T-helper 2 cell treated with Interferon-gamma antibody and Interleukin-4, amounts not matched to agents 5 μg/mL and 100 μg/mL, for 36 hours (primary cell): ENCODE measurements around the gene PYCR2.
"Not testable (repeated sequence)": the region's sequence is repeated elsewhere in the genome, so short reads cannot be mapped to it uniquely, and the experiment has no call there.

Experiments used
- DNase-seq: peaks from one replicate; pipeline ENCODE4 v3.0.0; 2021; ENCODE audit warnings: low spot score
- H3K27ac Mint-ChIP-seq: one replicate; pipeline ENCODE4 v1.8.0; 2021; ENCODE audit warnings: mild to moderate bottlenecking, mixed read lengths
- H3K27me3 Mint-ChIP-seq: one replicate; pipeline ENCODE4 v1.8.0; 2021; ENCODE audit warnings: low read depth, mixed read lengths
- H3K36me3 Mint-ChIP-seq: one replicate; pipeline ENCODE4 v1.8.0; 2021; ENCODE audit warnings: low read depth, mixed read lengths
- H3K4me1 Mint-ChIP-seq: one replicate; pipeline ENCODE4 v1.8.0; 2021; ENCODE audit warnings: low read depth, mixed read lengths
- H3K4me3 Mint-ChIP-seq: one replicate; pipeline ENCODE4 v1.8.0; 2022; ENCODE audit warnings: mild to moderate bottlenecking, moderate library complexity, mixed read lengths
- H3K9me3 Mint-ChIP-seq: one replicate; pipeline ENCODE4 v1.8.0; 2021; ENCODE audit warnings: mixed read lengths

The PYCR2 gene

DNA sequence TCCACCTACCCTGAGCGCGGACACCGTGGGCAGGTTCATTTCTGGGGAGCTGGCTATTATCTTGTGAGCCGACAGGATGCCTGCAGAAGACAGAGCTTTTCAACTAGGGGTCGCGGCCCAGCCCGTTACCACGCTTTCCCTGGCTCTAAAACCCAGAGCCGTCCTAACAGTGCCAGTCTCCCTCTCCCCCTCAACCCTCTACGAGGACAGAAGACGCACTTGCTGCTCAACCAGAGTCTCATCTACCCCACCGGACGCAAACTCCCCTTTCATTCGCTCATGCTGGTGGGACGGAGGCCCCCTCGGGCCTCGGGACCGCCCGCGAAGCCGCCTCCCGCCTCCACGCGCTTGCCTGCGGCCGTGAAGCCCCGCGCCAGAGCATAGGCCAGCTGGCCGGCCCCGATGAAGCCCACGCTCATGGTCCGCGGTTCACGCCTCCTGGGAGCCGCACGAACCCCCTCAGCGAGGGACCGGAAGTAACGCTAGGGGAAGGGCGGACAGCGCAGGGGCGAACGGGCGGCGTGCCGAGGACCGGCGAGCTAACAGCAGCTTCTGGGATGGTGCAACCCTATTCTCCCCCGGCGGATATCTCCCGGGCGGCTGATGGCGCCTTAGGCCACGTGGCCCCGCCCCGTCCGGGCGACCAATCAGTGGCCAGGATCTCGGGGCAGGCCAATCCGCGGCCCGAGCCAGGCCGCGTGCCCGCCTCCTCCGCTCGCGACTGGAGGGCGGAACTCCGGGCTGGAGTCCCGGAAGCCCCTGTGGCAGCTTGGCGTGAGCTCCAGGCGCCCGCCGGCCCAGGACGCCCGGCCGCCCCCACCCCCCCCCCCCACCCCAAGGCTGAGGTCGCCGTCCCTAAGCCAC, at the start of gene PYCR2:
Gene PYCR2, minus strand, starts transcription at position 559 of the 864 bp plus-strand sequence. Its CDS starts 140 bp downstream, at position 419.
- Mint-ChIP-seq H3K4me1 (peaks cover 28% of the 10 kb centered on the region), H3K27ac (peak within 1 kb of the TSS; percentile 92), H3K4me3 (peak within 1 kb of the TSS; percentile 94)

DNA sequence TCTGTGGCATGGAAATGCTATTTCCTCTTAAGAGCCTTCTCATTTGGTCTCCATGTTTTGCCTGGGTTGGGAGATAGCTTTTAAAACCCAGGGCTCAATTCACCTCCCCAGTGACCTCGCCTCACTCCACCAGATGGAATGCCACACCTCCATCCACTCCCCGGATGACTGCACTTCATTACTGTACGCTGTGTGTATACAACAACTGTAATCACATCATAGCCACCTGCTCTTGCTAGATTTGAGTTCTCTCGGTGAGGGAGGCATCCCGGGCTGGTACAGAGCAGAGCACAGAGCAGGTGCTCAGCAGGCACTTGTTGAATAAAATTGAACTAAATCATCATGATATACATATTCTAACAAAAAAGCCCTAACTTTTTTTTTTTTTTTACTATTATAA, 49.1 kb upstream of the PYCR2 start:
- H3K4me1 Mint-ChIP-seq = peaks cover 4% of the 10 kb centered on the region
- no peak for DNase-seq
- H3K27ac Mint-ChIP-seq = no peak overlapping the region
- no peaks in the 10 kb centered on the region for H3K27me3 Mint-ChIP-seq
- no peak overlapping the region for H3K4me3 Mint-ChIP-seq
- H3K36me3 Mint-ChIP-seq = no peaks in the 10 kb centered on the region
- no peaks in the 10 kb centered on the region for H3K9me3 Mint-ChIP-seq

More for the DNA sequence above, at the start of gene PYCR2:
- Mint-ChIP-seq H3K36me3 (peaks cover 32% of the 10 kb centered on the region), H3K9me3 (no peaks in the 10 kb centered on the region), H3K27me3 (no peaks in the 10 kb centered on the region)
- DNase-seq = peak; percentile 96

DNA sequence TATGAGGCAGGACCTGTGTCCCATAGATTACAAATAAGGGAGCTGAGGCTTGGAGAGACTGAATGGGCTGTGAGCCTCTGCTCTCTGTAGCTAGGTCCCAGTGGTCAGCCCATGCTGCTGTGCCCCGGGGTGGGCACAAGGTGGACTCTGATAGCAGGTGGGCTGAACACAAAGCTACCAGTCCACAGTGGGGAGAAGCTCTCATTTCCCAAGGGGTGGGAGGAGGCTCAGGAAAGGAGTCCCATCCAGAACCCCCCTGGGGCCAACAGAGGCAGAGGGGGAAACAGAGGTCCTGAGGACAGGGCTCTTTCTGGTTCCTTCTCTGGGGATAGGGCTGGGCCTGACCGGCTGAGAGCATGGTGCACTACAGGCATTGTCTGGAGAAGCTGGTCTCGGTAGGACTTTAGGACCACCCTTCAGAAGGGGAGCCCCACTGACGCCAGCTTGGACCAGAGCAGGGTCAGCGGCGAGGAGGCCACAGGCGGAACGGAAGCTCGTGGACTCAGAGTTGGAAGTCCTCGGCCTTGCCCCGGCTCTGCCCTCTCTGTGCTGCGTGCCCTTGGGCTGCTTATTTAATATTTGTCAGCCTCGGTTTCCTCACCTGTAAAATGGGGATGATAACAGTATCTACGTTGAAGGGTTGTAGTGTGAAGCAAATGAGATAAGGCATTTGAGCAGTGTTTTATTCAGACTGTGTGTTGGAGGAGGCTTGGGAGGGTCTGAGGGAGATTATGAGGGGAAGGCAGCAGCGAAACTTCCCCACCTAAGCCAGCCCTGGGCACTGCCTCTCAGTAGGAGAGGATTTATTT, 48.5 kb upstream of the PYCR2 start:
- Mint-ChIP-seq H3K9me3 (no peaks in the 10 kb centered on the region), H3K27ac (no peak overlapping the region), H3K36me3 (no peaks in the 10 kb centered on the region), H3K27me3 (no peaks in the 10 kb centered on the region), H3K4me1 (peaks cover 4% of the 10 kb centered on the region), H3K4me3 (no peak overlapping the region)
- no peak for DNase-seq

GRCh38 chr1:225970592-225971157, 46.6 kb upstream of the PYCR2 start:
- not testable (repeated sequence) for H3K4me3 Mint-ChIP-seq, DNase-seq, H3K36me3 Mint-ChIP-seq, H3K9me3 Mint-ChIP-seq, H3K27me3 Mint-ChIP-seq, H3K4me1 Mint-ChIP-seq, H3K27ac Mint-ChIP-seq

GRCh38 chr1:225969751-225970150, 45.7 kb upstream of the PYCR2 start:
- H3K36me3 Mint-ChIP-seq, H3K9me3 Mint-ChIP-seq, H3K4me1 Mint-ChIP-seq, H3K27ac Mint-ChIP-seq, H3K4me3 Mint-ChIP-seq, DNase-seq, H3K27me3 Mint-ChIP-seq: not testable (repeated sequence)

- Mint-ChIP-seq H3K4me3 (no peak overlapping the region), H3K27ac (no peak overlapping the region), H3K27me3 (peaks cover 8% of the 10 kb centered on the region), H3K4me1 (peaks cover 4% of the 10 kb centered on the region), H3K9me3 (no peaks in the 10 kb centered on the region), H3K36me3 (no peaks in the 10 kb centered on the region)
- no peak for DNase-seq
Observed at GRCh38 chr1:225965231-225965630, 41.2 kb upstream of the PYCR2 start.

DNA sequence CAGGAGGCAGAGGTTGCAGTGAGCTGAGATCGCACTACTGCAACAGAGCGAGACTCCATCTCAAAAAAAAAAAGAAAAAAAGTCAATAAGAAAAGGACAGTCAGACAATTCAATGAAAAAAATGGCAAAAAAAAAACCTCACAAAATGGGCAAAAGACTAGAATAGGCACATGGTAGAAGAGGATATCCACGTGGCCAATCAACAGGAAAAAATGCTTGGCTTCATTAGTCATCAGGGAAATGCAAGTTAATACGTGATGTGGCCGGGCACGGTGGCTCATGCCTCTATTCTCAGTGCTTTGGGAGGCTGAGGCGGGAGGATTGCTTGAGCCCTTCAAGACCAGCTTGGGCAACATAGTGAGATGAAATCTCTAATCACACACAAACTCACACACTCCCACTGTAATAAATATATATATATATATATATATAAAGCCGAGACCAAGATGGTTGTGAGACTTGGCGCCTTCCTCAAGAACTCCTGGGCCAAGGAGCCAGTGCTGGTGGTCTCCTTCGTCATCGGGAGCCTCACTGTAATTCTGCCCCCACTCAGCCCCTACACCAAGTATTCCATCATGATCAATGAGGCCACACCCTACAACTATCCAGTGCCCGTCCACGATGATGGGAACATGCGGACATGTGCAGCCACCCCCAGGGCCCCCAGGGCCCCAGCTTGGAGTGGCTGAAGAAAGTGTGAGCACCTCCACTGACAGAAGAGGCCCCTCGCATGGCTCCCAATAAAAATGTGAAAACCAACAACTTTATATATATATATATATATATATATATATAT, 39.9 kb upstream of the PYCR2 start:
- H3K4me1 Mint-ChIP-seq = peaks cover 4% of the 10 kb centered on the region
- H3K9me3 Mint-ChIP-seq = no peaks in the 10 kb centered on the region
- no peaks in the 10 kb centered on the region for H3K36me3 Mint-ChIP-seq
- DNase-seq = no peak
- peaks cover 8% of the 10 kb centered on the region for H3K27me3 Mint-ChIP-seq
- H3K27ac Mint-ChIP-seq = no peak overlapping the region
- H3K4me3 Mint-ChIP-seq = no peak overlapping the region

- Mint-ChIP-seq H3K9me3 (no peaks in the 10 kb centered on the region), H3K36me3 (no peaks in the 10 kb centered on the region), H3K4me1 (peaks cover 4% of the 10 kb centered on the region), H3K27me3 (peaks cover 8% of the 10 kb centered on the region), H3K27ac (no peak overlapping the region), H3K4me3 (no peak overlapping the region)
- peak; percentile 41 for DNase-seq
Observed at GRCh38 chr1:225962440-225962975, 38.5 kb upstream of the PYCR2 start.

DNA sequence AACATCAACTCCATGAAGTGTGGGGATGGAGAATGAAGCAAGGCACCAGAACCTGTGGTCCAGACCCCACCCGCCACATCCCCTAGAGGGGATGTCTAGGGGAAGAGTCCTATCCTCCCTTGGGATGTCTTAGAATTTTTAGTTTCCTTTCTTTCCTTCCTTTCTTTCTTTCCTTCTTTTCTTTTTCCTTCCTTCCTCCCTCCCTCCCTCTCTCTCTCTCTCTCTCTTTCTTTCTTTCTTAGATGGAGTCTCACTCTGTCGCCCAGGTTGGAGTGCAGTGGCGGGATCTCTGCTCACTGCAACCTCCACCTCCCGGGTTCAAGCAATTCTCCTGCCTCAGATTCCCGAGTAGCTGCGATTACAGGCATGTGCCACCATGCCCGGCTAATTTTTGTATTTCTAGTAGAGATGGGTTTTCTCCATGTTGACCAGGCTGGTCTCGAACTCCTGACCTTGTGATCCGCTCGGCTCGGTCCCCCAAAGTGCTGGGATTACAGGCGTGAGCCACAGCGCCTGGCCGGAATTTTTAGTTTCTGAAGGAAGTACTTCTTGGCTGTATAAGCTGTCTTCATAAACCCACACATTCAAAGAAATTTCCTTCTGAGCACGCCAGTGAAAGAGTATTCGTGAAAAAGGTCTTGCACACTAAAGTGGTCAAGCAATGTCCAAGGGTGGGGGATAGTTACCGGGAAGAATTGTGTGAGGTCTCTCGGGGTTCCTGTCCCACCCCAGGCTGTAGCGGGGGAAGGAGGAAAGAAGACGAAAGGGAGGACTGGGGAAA, 37.8 kb upstream of the PYCR2 start:
- Mint-ChIP-seq H3K4me3 (no peak overlapping the region), H3K36me3 (no peaks in the 10 kb centered on the region), H3K9me3 (no peaks in the 10 kb centered on the region), H3K27me3 (peaks cover 8% of the 10 kb centered on the region), H3K27ac (no peak overlapping the region), H3K4me1 (peaks cover 4% of the 10 kb centered on the region)
- no peak for DNase-seq

DNA sequence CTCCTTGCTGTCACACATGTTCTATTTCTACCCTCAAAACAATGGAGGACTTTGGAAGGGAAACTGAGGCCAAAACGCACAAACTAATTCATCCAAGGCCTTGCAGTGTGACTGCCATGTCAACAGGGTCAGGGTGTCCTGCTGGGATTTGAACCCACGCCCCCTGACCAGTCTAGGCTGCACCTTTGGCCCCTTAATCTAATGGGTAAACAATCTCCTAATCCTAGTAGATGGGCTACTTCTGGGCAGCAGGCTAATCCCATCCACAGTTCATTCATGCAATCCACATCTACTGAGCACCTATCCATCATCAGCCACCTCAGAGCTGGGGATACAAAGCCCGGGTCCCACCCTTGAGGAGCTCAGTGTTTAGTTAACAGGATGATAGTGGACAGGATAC, 34.0 kb upstream of the PYCR2 start:
- H3K27me3 Mint-ChIP-seq = peaks cover 15% of the 10 kb centered on the region
- H3K4me3 Mint-ChIP-seq = no peak overlapping the region
- no peaks in the 10 kb centered on the region for H3K9me3 Mint-ChIP-seq

GRCh38 chr1:225954753-225955152, 30.7 kb upstream of the PYCR2 start:
- Mint-ChIP-seq H3K4me1 (no peaks in the 10 kb centered on the region), H3K4me3 (no peak overlapping the region), H3K9me3 (no peaks in the 10 kb centered on the region), H3K27ac (no peak overlapping the region), H3K27me3 (peaks cover 17% of the 10 kb centered on the region), H3K36me3 (no peaks in the 10 kb centered on the region)
- no peak for DNase-seq

More for the DNA sequence above, 34.0 kb upstream of the PYCR2 start:
- Mint-ChIP-seq H3K36me3 (no peaks in the 10 kb centered on the region), H3K27ac (no peak overlapping the region), H3K4me1 (peaks cover 4% of the 10 kb centered on the region)
- no peak for DNase-seq

DNA sequence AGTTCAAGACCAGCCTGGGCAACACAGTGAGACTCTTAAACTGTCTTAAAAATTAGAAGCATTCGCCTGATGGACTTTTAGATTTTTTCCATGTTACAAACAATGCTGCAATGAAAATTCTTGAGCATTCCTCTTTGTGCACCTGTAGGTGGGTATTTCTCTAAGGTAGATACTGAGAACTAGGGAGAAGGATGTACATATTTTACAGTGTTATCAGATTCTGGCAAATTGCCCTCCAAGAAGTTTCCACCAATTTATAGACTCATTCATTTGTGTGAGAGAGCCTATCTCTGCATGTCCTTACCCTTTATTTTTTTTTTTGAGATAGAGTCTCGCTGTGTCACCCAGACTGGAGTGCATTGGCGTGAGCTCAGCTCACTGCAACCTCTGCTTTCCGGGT, 29.3 kb upstream of the PYCR2 start:
- no peaks in the 10 kb centered on the region for H3K4me1 Mint-ChIP-seq
- no peaks in the 10 kb centered on the region for H3K36me3 Mint-ChIP-seq
- no peak overlapping the region for H3K27ac Mint-ChIP-seq
- H3K9me3 Mint-ChIP-seq = no peaks in the 10 kb centered on the region
- H3K4me3 Mint-ChIP-seq = no peak overlapping the region
- DNase-seq = no peak
- peaks cover 21% of the 10 kb centered on the region for H3K27me3 Mint-ChIP-seq
